Upper lobe of left lung (tissue), 6 donors: ENCODE results near the gene SCGB3A1. TPM values are rescaled to one million over a fixed set of nuclear protein-coding genes. Genes with fewer than 3 reads are reported as not detected.

Source experiments
- ATAC-seq, 2 donors: fragments of 200-7000 bp; cut with Tn5 transposase; one replicate each; pipeline ENCODE4 v1.9.1; 2022; ENCODE audit warnings: mild to moderate bottlenecking in 2 of 2, moderate library complexity in 2 of 2; ENCODE audit not compliant: low FRiP score in 2 of 2
- DNase-seq, 2 donors: peaks; one replicate each; pipeline ENCODE4 v3.0.0-alpha.2; 2019 to 2020
- H3K27ac ChIP-seq, 4 donors: fragments of 200-600 bp; sonication (generic); one replicate each; pipeline ENCODE4 v1.5.1; 2016 to 2019
- H3K27me3 ChIP-seq, 4 donors: fragments of 200-600 bp; sonication (generic); one replicate each; pipeline ENCODE4 v1.5.1; 2017 to 2019
- H3K36me3 ChIP-seq, 4 donors: fragments of 200-600 bp; sonication (generic); one replicate each; pipeline ENCODE4 v1.5.1; 2016 to 2019
- H3K4me1 ChIP-seq, 4 donors: fragments of 200-600 bp; sonication (generic); one replicate each; pipeline ENCODE4 v1.5.1; 2018 to 2019
- H3K4me3 ChIP-seq, 4 donors: fragments of 200-600 bp; sonication (generic); one replicate each; pipeline ENCODE4 v1.5.1; 2017 to 2019; ENCODE audit warnings: mild to moderate bottlenecking in 2 of 4, moderate library complexity in 1 of 4
- H3K9me3 ChIP-seq, 4 donors: fragments of 200-600 bp; sonication (generic); one replicate each; pipeline ENCODE4 v1.5.1; 2018 to 2019
- EP300 ChIP-seq, 4 donors: sonication (generic); formaldehyde crosslinking; IDR thresholded peaks; one replicate each; pipeline ENCODE4 v1.5.1; 2017; ENCODE audit warnings: antibody characterized with exemption in 4 of 4, control low read depth in 2 of 4
- POLR2A ChIP-seq, 4 donors: fragments of 450-650 bp; IDR thresholded peaks; one replicate each; pipeline ENCODE4 v1.5.1; 2016 to 2017; ENCODE audit warnings: antibody characterized with exemption in 4 of 4, mild to moderate bottlenecking in 2 of 4
- POLR2AphosphoS5 ChIP-seq, 2 donors: sonication (generic); formaldehyde crosslinking; IDR thresholded peaks; one replicate each; pipeline ENCODE4 v1.5.1; 2017; ENCODE audit warnings: antibody characterized with exemption in 2 of 2
- WGBS, 2 donors: methylation state at CpG; one replicate each; pipeline ENCODE4 v1.1.5; 2017 to 2018; 5-methylcytosine and 5-hydroxymethylcytosine counted together
- total RNA-seq, 6 donors: library from RNA; depleted of rRNA in 4 of 6; stranded (reverse); fragments of >200 nt in 4 of 6; gene quantifications; one replicate each; pipeline versions ENCODE4 v1.1.0 to v1.2.1, GENCODE V29; 2016 to 2021
- TF ChIP-seq, protein P1 (sequence below), 6 experiments: fragments of 450-650 bp in 4 of 6; fragments of 200-600 bp in 2 of 6; sonication (generic) in 2 of 6; IDR thresholded peaks; one replicate each; pipeline ENCODE4 v1.5.1; 2016 to 2019; ENCODE audit warnings: antibody characterized with exemption in 6 of 6
- donor health status: DM: no; HTN: no; CAD: no; lungs with moderate emphysema.
- donor health status: DM: no; HTN: yes; CAD: no; lungs with severe emphysema.

SCGB3A1 gene
- total RNA-seq, 6 donors from 2014 or later = 232 to 940 (median 596) TPM

DNA sequence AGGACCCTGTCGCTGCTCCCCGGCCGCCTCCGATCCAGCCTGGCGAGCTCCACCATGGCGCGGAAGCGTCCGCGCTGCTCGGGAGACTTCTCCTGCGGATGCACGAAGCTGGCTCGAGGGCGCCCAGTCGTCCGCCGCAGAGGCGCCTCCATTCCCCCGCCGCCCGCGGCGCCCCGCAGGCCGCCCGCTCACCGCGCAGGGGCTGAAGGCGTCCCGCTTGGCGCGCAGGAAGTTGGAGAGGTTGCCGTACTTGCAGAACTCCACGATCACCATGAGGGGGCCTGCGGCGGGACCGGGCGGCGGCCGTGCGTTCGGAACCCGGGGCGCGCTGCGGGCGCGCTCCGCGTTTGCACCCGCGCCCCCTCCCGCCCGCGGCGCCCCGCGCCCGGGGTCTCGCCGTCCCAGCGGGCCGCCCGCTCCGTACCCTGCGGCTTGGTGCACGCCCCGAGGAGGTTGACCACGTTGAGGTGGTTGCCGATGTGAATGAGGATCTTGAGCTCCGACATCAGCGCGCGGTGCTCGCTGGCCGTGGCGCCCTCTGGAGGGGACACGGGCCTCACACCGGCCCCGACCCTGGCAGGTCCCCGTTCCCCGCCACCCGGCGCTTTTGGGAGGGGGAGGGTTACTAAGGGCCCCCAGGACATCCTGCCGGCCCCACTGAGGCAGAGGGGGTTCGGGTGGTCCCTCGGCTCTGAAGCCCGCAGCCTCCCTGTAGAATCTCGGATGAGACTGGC lies 27.7 kb upstream of the SCGB3A1 start:
- Histone ChIP-seq H3K9me3 (no peaks in the 10 kb centered on the region), H3K4me1 (peaks cover 9 to 27% (median 14%) of the 10 kb centered on the region in 4 donors), H3K27me3 (peaks cover 0 to 6% (median 0%) of the 10 kb centered on the region in 4 donors), H3K4me3 (peak overlapping the region in 3 of 4 donors; percentile 40 to 43 (median 41)), H3K27ac (no peak overlapping the region), H3K36me3 (peaks cover 0 to 20% (median 8%) of the 10 kb centered on the region in 4 donors)
- no peak for TF ChIP-seq EP300 (IDR thresholded peaks at IDR 0.05)
- TF ChIP-seq, protein P1, sequence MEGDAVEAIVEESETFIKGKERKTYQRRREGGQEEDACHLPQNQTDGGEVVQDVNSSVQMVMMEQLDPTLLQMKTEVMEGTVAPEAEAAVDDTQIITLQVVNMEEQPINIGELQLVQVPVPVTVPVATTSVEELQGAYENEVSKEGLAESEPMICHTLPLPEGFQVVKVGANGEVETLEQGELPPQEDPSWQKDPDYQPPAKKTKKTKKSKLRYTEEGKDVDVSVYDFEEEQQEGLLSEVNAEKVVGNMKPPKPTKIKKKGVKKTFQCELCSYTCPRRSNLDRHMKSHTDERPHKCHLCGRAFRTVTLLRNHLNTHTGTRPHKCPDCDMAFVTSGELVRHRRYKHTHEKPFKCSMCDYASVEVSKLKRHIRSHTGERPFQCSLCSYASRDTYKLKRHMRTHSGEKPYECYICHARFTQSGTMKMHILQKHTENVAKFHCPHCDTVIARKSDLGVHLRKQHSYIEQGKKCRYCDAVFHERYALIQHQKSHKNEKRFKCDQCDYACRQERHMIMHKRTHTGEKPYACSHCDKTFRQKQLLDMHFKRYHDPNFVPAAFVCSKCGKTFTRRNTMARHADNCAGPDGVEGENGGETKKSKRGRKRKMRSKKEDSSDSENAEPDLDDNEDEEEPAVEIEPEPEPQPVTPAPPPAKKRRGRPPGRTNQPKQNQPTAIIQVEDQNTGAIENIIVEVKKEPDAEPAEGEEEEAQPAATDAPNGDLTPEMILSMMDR (IDR thresholded peaks at IDR 0.05) = peak in 4 of 6 experiments; percentile 20 to 53 (median 40)
- DNase-seq (peak in 1 of 2 donors; percentile 86), ATAC-seq (peak in 1 of 2 donors; percentile 27)
- 52 to 56% methylated on average over 38 to 47 of the region's 90 CpGs for WGBS, 2 donors

DNA sequence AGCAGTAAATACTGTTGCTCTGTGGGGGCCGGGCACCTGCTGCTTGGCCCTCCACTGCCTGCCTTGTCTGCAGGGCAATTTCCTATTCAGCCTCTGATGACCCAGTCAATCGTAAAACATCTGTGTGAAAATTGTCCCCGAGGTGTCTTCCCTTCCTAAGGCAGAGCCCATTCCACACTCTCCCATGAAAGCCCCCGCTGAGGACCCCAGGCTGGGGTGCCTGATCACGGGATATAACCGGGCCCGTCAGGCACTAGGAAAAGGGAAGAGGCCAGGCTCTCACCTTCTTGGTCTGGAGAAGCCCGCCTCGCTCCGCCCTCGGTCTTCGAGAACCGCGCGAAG lies 27.2 kb upstream of the SCGB3A1 start:
- Histone ChIP-seq H3K4me1 (peaks cover 4 to 22% (median 9%) of the 10 kb centered on the region in 4 donors), H3K36me3 (peaks cover 0 to 20% (median 8%) of the 10 kb centered on the region in 4 donors), H3K9me3 (no peaks in the 10 kb centered on the region), H3K27ac (no peak overlapping the region), H3K27me3 (peaks cover 0 to 6% (median 0%) of the 10 kb centered on the region in 4 donors), H3K4me3 (peak overlapping the region in 3 of 4 donors; percentile 40 to 43 (median 41))
- ATAC-seq (no peak), DNase-seq (no peak)
- 48 to 61% methylated on average over 11 to 15 of the region's 15 CpGs for WGBS, 2 donors
- TF ChIP-seq POLR2AphosphoS5 (IDR thresholded peaks at IDR 0.05) (no peak), EP300 (IDR thresholded peaks at IDR 0.05) (no peak), POLR2A (IDR thresholded peaks at IDR 0.05) (no peak)
- TF ChIP-seq, protein P1 (IDR thresholded peaks at IDR 0.05) = no peak

DNA sequence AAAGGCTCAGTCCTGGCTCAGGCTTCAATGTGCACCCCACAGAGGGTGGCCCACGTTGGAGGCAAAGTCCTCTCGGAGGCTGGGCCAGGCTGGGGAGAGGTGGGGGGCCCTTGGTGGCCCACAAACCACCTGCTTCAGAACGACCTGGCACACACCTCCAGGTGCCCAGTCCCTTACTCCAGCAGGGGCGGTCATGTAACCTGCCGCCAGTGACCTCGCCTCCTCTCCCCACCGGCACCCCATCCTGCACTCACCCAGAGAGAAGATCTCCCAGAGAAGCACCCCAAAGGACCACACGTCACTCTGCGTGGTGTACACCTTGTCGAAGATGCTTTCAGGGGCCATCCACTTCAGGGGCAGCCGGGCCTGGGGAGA lies 22.5 kb upstream of the SCGB3A1 start:
- Histone ChIP-seq H3K27ac (no peak overlapping the region), H3K36me3 (peaks cover 0 to 18% (median under 1%) of the 10 kb centered on the region in 4 donors), H3K9me3 (no peaks in the 10 kb centered on the region), H3K27me3 (no peaks in the 10 kb centered on the region), H3K4me3 (no peak overlapping the region), H3K4me1 (peaks cover 0 to 6% (median 1%) of the 10 kb centered on the region in 4 donors)
- TF ChIP-seq POLR2AphosphoS5 (IDR thresholded peaks at IDR 0.05) (no peak), EP300 (IDR thresholded peaks at IDR 0.05) (no peak), POLR2A (IDR thresholded peaks at IDR 0.05) (no peak)
- TF ChIP-seq, protein P1 (IDR thresholded peaks at IDR 0.05) = no peak
- 81 to 90% methylated on average over 10 to 11 of the region's 11 CpGs for WGBS, 2 donors
- no peak for ATAC-seq
- peak in 1 of 2 donors; percentile 58 for DNase-seq

DNA sequence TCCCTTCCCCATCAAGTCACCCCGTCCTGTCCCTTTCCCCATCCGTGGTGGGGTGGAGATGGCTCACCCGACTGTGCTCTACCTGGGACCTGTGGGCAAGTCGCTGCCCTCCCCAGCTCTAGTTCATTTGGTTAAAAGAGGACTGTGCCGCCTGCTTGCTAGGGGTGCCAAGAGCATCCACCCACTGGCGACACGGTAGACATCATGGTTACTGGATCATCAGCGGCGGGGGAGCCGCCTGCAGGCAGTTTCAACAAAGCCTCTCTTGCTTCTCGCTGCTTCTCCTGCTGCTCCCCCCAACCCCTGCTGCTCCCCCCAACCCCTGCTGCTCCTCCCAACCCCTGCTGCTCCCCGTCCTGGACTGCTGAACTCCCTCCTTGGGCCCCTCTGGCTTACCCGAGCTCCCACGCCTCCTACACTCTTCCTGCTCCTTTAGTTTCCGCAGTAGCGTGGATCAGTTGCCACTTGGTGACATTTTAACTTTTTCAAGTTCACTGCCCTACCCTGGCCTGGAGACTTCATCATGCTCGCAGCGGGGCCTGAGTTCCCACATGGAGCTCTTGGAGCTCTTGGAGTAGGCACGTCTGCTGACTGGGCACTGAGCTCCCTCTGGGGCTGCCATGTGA lies 22.0 kb upstream of the SCGB3A1 start:
- 79 to 87% methylated on average over 16 to 19 of the region's 19 CpGs for WGBS, 2 donors
- Histone ChIP-seq H3K27ac (no peak overlapping the region), H3K36me3 (peaks cover 0 to 21% (median 0%) of the 10 kb centered on the region in 4 donors), H3K4me3 (no peak overlapping the region), H3K27me3 (no peaks in the 10 kb centered on the region), H3K9me3 (no peaks in the 10 kb centered on the region), H3K4me1 (peaks cover 0 to 3% (median 0%) of the 10 kb centered on the region in 4 donors)
- no peak for TF ChIP-seq POLR2AphosphoS5 (IDR thresholded peaks at IDR 0.05)
- no peak for TF ChIP-seq POLR2A (IDR thresholded peaks at IDR 0.05)
- TF ChIP-seq EP300 (IDR thresholded peaks at IDR 0.05) = no peak
- TF ChIP-seq, protein P1 (IDR thresholded peaks at IDR 0.05) = no peak
- no peak for DNase-seq
- no peak for ATAC-seq
